Esophagus squamous epithelium (tissue), 5 donors: ENCODE measurements around the gene B3GAT1. TPM values are rescaled to one million over a fixed set of nuclear protein-coding genes. Genes with fewer than 3 reads are reported as not detected.

Source experiments
- DNase-seq: peaks from one replicate; lab custom pipeline; 2025; lab: John Stamatoyannopoulos, UW
- H3K27ac ChIP-seq, 4 donors: fragments of 200-600 bp; sonication (generic); one replicate each; pipeline ENCODE4 v1.5.1; 2016 to 2019; ENCODE audit warnings: mild to moderate bottlenecking in 1 of 4
- H3K27me3 ChIP-seq, 4 donors: fragments of 200-600 bp; sonication (generic); 1 replicate in 3 of 4; 2 replicates in 1 of 4; pipeline versions ENCODE4 v1.5.1 to v1.6.0; 2017 to 2021; ENCODE audit warnings: antibody characterized with exemption in 1 of 4
- H3K36me3 ChIP-seq, 3 donors: fragments of 200-600 bp; sonication (generic); one replicate each; pipeline ENCODE4 v1.5.1; 2016 to 2019
- H3K4me1 ChIP-seq, 3 donors: fragments of 200-600 bp; sonication (generic); one replicate each; pipeline ENCODE4 v1.5.1; 2017 to 2019
- H3K4me3 ChIP-seq, 4 donors: fragments of 200-600 bp; sonication (generic); 1 replicate in 3 of 4; 2 replicates in 1 of 4; pipeline ENCODE4 v1.5.1; 2016 to 2019; ENCODE audit warnings: mild to moderate bottlenecking in 2 of 4, moderate library complexity in 1 of 4
- H3K9me3 ChIP-seq, 3 donors: fragments of 200-600 bp; sonication (generic); one replicate each; pipeline ENCODE4 v1.5.1; 2016 to 2019
- CTCF ChIP-seq, 6 experiments: fragments of 450-650 bp in 4 of 6; fragments of 200-600 bp in 2 of 6; sonication (generic) in 2 of 6; IDR thresholded peaks; one replicate each; pipeline ENCODE4 v1.5.1; 2016 to 2019; ENCODE audit warnings: antibody characterized with exemption in 6 of 6, mild to moderate bottlenecking in 4 of 6, moderate library complexity in 4 of 6
- POLR2A ChIP-seq, 4 donors: fragments of 450-650 bp; IDR thresholded peaks; one replicate each; pipeline ENCODE4 v1.6.1; 2017; ENCODE audit warnings: antibody characterized with exemption in 4 of 4, mild to moderate bottlenecking in 4 of 4, moderate library complexity in 3 of 4
- WGBS, 2 donors: methylation state at CpG; one replicate each; pipeline ENCODE4 v1.1.5; 2018; 5-methylcytosine and 5-hydroxymethylcytosine counted together
- intact Hi-C: fragments of 100-400 bp; cut with DNase I; formaldehyde crosslinking; loops from one replicate; pipeline ENCODE4 v1.15.0; 2022
- total RNA-seq, 4 donors: library from RNA; depleted of rRNA; stranded (reverse); fragments of >200 nt; gene quantifications; one replicate each; pipeline ENCODE4 v1.1.0, GENCODE V29; 2016
- donor health status: DM: yes; HTN: yes; CAD: no.

The B3GAT1 gene
- total RNA-seq, 4 donors from 2014 or later: 0.09 to 0.94 (median 0.38) TPM; not detected in 1

- Histone ChIP-seq H3K27me3 (peaks cover 0 to 35% (median 0%) of the 10 kb centered on the region in 4 donors), H3K36me3 (no peaks in the 10 kb centered on the region), H3K4me3 (no peak overlapping the region), H3K9me3 (no peaks in the 10 kb centered on the region), H3K27ac (no peak overlapping the region), H3K4me1 (no peaks in the 10 kb centered on the region)
- no peak for DNase-seq
- 51 to 56% methylated on average over 3 of the region's 4 CpGs for WGBS, 2 donors
- intact Hi-C loops: no loop called here
- TF ChIP-seq CTCF (IDR thresholded peaks at IDR 0.05) (no peak), POLR2A (IDR thresholded peaks at IDR 0.05) (no peak)
Measured at GRCh38 chr11:134380785-134381184, 31.3 kb downstream of the B3GAT1 start.

GRCh38 chr11:134380229-134380628, 31.8 kb downstream of the B3GAT1 start:
- Histone ChIP-seq H3K27ac (no peak overlapping the region), H3K27me3 (peaks cover 0 to 29% (median 0%) of the 10 kb centered on the region in 4 donors), H3K4me1 (no peaks in the 10 kb centered on the region), H3K36me3 (no peaks in the 10 kb centered on the region), H3K4me3 (no peak overlapping the region), H3K9me3 (no peaks in the 10 kb centered on the region)
- intact Hi-C loops: no loop called here
- no peak for DNase-seq
- WGBS, 2 donors: 50 to 58% methylated on average over 2 to 4 of the region's 12 CpGs
- TF ChIP-seq CTCF (IDR thresholded peaks at IDR 0.05) (no peak), POLR2A (IDR thresholded peaks at IDR 0.05) (no peak)

GRCh38 chr11:134379241-134379640, 32.8 kb downstream of the B3GAT1 start:
- H3K9me3 ChIP-seq: no peaks in the 10 kb centered on the region
- no peaks in the 10 kb centered on the region for H3K36me3 ChIP-seq
- H3K4me3 ChIP-seq: no peak overlapping the region
- peaks cover 0 to 21% (median 0%) of the 10 kb centered on the region in 4 donors for H3K27me3 ChIP-seq
- no peak for DNase-seq
- intact Hi-C loops: no loop called here
- H3K4me1 ChIP-seq: no peaks in the 10 kb centered on the region
- no peak for TF ChIP-seq CTCF (IDR thresholded peaks at IDR 0.05)
- TF ChIP-seq POLR2A (IDR thresholded peaks at IDR 0.05): no peak
- WGBS, 2 donors: 77 to 86% methylated on average over 1 to 2 of the region's 2 CpGs
- H3K27ac ChIP-seq: no peak overlapping the region

GRCh38 chr11:134377876-134378275, 34.2 kb downstream of the B3GAT1 start:
- no peaks in the 10 kb centered on the region for H3K36me3 ChIP-seq
- TF ChIP-seq POLR2A (IDR thresholded peaks at IDR 0.05): no peak
- TF ChIP-seq CTCF (IDR thresholded peaks at IDR 0.05): no peak
- no peak overlapping the region for H3K27ac ChIP-seq
- H3K27me3 ChIP-seq: peaks cover 0 to 8% (median 0%) of the 10 kb centered on the region in 4 donors
- no peak for DNase-seq
- no peak overlapping the region for H3K4me3 ChIP-seq
- 79 to 87% methylated on average over 9 to 12 of the region's 14 CpGs for WGBS, 2 donors
- intact Hi-C loops: no loop called here
- no peaks in the 10 kb centered on the region for H3K4me1 ChIP-seq
- H3K9me3 ChIP-seq: no peaks in the 10 kb centered on the region

- 75 to 93% methylated on average over 3 to 12 of the region's 18 CpGs for WGBS, 2 donors
- no peak for DNase-seq
- Histone ChIP-seq H3K4me3 (no peak overlapping the region), H3K27ac (no peak overlapping the region), H3K27me3 (peaks cover 0 to 8% (median 0%) of the 10 kb centered on the region in 4 donors), H3K4me1 (no peaks in the 10 kb centered on the region), H3K9me3 (no peaks in the 10 kb centered on the region), H3K36me3 (no peaks in the 10 kb centered on the region)
- intact Hi-C loops: no loop called here
- no peak for TF ChIP-seq CTCF (IDR thresholded peaks at IDR 0.05)
- no peak for TF ChIP-seq POLR2A (IDR thresholded peaks at IDR 0.05)
Measured at GRCh38 chr11:134376150-134376921, 35.7 kb downstream of the B3GAT1 start.
